Left renal cortex interstitium (tissue), 4 donors: ENCODE results near the gene GOSR2. TPM values are rescaled to one million over a fixed set of nuclear protein-coding genes. Genes with fewer than 3 reads are reported as not detected.

Experiments
- DNase-seq, 4 donors: peaks; one replicate each; pipeline ENCODE4 v3.0.0-alpha.2; 2013; ENCODE audit warnings: low read depth in 4 of 4, low spot score in 2 of 4, missing footprints in 1 of 4
- polyA plus RNA-seq, 4 donors: library from polyadenylated mRNA; unstranded; fragments of 120-200 nt; gene quantifications; one replicate each; pipeline ENCODE4 v1.2.1, GENCODE V29; 2013; ENCODE audit not compliant: insufficient read length in 4 of 4

Gene GOSR2
- 10 to 100 TPM; 51.5 to 58.3 (median 54.0) TPM for polyA plus RNA-seq

- DNase-seq = peak; percentile 86 to 94 (median 90)
These were observed at the start of gene GOSR2 for GRCh38 chr17:46922804-46923635. GOSR2 (plus strand) TSS chr17:46923160; CDS start chr17:46923193, 33 bp downstream.

GRCh38 chr17:46873941-46874645 is 48.9 kb upstream of the GOSR2 start:
- DNase-seq = no peak

DNA sequence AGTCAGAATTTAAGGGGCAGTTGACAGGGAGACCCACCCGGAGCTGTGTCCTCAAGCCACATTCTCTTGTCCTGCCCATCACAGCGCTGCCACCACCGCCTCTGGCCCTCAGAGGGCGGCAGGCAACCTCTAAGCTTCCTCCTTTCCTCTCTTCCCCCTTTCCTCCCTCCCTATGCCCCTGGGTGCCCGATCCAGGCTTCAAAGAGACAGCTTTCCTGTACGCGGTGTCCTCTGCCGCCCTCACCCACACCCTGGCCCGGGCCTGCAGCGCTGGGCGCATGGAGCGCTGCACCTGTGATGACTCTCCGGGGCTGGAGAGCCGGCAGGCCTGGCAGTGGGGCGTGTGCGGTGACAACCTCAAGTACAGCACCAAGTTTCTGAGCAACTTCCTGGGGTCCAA is 48.1 kb upstream of the GOSR2 start:
- no peak for DNase-seq

GRCh38 chr17:46875849-46876352 is 47.1 kb upstream of the GOSR2 start:
- no peak for DNase-seq

GRCh38 chr17:46876353-46876887 is 46.5 kb upstream of the GOSR2 start:
- DNase-seq = no peak

DNA sequence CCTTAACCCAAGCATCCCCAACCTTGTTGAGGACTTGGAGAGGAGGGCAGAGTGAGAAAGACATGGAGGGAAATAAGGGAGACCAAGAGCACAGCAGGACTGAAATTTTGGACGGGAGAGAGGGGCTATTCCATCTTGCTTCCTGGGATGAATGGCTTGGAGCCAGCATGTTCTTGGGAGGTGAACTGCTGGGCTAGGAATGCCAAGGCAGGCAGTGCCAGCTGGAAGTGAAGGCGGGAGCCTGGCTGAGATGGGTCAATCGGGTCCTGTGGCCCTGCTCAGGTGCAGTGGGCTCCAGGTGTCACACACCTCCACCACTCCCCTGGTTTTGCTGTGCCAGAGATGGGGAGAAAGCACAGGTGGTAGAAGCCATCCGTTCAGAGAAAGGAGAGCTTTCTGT is 46.0 kb upstream of the GOSR2 start:
- no peak for DNase-seq

GRCh38 chr17:46877466-46877865 is 45.5 kb upstream of the GOSR2 start:
- no peak for DNase-seq

GRCh38 chr17:46878055-46878454 is 44.9 kb upstream of the GOSR2 start:
- DNase-seq = no peak

DNA sequence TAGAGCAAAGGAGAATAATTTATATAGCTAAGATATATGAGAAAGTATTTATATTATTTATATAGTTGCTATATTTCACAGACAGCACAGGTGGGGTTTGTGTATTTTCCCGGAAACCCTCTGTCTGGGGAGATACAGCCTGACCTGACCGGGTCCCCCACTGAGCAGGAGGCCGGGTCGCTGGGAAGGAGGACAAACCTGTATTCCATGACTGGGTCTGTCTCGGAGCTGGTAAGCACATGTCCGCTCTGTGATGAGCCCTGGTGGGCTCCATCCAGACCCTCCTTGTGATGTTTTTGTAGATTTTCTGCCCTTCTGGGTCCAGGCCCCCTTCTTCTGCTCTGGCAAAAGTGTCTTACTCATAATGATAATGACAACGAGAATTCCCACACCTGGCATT is 43.9 kb upstream of the GOSR2 start:
- no peak for DNase-seq

DNA sequence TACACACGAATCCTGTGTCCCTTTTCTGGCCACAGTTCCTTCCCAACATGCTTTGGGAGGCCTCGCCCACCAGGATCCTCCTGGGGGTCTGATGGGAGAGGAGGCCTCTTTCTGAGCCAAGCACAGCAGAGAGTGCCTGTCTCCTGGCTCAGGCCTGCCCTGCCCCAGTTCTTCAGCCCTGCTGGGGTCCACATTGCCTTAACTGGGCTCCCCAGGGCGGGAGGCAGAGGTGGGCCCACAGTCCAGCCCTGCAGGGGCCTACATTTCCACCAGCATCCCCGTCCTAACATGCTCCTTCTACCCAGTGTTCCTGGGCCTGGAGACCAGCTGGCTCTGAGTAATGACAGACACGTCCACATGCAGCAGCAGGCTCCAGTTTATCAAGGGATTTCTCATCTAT is 41.9 kb upstream of the GOSR2 start:
- no peak for DNase-seq

DNA sequence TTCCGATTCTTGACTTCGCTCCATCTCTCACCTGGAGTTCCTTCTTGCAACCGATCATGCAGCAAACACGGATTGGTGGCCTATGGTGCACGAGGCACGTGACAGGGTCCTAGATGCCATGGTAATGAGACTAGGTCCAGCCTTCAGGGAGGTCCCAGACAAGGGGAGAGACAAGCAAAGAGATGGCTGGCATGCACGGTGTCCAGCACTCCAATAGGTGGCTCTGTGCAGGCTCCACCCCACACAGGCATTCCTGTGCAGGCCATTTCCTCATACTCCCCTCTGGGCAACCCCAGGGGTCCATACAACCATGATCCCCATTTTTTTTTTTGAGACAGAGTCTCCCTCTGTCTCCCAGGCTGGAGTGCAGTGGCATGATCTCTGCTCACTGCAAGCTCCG is 40.3 kb upstream of the GOSR2 start:
- no peak for DNase-seq

- DNase-seq = no peak
These were observed 39.0 kb upstream of the GOSR2 start for GRCh38 chr17:46883871-46884520.

DNA sequence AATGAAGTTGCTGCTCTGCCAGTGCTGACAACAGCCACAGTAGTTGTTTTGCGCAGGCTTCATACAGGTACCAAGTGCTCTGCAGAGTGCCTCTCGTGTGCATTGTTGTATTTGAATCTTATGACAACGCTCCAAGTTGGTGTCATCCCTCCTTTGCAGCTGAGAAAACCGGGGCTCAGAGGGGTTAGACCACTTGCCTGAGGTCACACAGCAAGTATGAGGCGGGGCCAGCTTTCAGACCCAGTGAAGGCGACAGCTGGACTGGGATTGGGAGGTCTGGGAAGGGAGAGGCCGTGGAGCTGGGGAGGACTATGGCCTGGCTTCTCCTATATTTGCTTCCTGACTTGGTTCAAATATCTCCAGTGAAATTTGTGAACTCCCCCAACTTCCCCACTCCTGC is 38.4 kb upstream of the GOSR2 start:
- no peak for DNase-seq

- no peak for DNase-seq
These were observed 37.3 kb upstream of the GOSR2 start for GRCh38 chr17:46885415-46886309.

DNA sequence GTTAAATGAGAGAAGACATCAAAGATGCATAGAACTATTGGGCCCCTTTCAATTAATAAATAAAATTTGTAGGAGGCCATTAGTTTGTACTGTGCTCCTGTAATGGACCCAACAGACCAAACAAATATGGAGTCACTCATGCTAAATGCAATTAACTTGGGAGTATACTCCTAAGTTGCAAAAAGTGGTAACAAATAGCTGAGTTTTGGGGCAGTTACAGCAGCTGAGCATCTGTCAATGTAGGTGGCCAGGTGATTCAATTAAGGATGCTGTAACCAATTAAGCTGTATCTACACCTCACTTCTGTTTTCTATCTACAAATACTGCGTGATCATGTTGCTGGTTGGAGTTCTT is 36.7 kb upstream of the GOSR2 start:
- DNase-seq = no peak

DNA sequence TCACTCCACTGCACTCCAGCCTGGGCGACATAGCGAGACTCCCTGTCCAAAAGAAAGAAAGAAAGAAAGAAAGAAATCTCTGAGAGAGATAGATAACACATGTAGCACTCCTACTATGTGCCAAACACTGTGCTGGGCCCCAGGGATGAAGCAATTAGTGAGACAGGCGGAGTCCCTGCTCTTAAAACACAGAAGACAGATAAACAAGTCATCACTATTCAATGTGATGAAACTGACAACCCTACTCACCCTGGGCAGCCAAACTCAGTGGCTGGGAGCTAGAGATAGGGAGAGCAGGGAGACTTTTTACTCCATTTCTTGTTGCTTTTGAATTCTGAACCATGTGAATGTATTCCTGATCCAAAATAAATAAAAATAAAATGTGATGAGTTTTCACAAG is 35.2 kb upstream of the GOSR2 start:
- no peak for DNase-seq

DNA sequence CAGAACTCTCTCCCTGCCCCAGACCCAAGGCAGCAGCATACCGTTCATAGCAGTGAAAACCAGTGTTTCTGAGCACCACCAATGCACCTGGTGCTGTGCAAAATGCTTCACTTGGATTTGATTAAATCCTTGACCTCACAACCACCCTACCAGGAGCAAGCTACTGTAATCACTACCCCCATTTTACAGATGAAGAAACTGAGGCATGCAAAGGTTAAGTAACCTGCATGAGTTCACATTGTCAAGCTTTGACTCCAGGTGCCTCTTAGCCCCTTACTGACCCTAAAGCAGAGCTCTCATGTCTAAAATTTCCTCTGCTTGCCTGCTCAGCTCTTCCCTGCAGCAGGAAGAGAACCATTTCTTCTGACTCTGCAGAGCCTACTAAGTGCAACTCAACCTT is 34.2 kb upstream of the GOSR2 start:
- no peak for DNase-seq

DNA sequence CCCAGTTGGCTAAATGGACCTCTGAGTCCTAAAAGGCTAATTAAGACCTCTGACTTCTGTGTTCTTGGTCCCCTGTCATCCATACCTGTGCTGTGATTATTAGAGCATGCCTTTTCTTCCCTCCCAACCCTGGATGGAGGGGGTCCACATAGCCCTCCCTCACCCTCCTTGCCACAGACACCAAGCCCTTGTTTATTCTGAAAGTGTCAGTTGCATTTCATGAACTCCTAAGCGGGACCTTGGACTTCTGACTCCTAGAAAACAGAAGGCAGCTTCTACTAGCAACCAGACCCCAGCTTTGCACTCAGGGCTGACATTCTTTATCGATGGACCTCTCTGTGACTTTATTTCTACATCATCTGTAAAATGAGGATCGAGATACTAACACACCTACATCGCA is 33.4 kb upstream of the GOSR2 start:
- no peak for DNase-seq

- no peak for DNase-seq
These were observed 32.9 kb upstream of the GOSR2 start for GRCh38 chr17:46889992-46890564.

GRCh38 chr17:46890638-46891037 is 32.3 kb upstream of the GOSR2 start:
- no peak for DNase-seq
